HG02884 (cell line): ENCODE data around the gene SMIM41.

Experiments
- ATAC-seq: cut with Tn5 transposase; IDR thresholded peaks from one replicate; pipeline ENCODE4 v1.9.1; 2021; ENCODE audit warnings: mild to moderate bottlenecking, moderate library complexity; ENCODE audit not compliant: unreplicated experiment

SMIM41 gene

GRCh38 chr12:52145228-52146088 is 66.0 kb downstream of the SMIM41 start:
- no peak for ATAC-seq

DNA sequence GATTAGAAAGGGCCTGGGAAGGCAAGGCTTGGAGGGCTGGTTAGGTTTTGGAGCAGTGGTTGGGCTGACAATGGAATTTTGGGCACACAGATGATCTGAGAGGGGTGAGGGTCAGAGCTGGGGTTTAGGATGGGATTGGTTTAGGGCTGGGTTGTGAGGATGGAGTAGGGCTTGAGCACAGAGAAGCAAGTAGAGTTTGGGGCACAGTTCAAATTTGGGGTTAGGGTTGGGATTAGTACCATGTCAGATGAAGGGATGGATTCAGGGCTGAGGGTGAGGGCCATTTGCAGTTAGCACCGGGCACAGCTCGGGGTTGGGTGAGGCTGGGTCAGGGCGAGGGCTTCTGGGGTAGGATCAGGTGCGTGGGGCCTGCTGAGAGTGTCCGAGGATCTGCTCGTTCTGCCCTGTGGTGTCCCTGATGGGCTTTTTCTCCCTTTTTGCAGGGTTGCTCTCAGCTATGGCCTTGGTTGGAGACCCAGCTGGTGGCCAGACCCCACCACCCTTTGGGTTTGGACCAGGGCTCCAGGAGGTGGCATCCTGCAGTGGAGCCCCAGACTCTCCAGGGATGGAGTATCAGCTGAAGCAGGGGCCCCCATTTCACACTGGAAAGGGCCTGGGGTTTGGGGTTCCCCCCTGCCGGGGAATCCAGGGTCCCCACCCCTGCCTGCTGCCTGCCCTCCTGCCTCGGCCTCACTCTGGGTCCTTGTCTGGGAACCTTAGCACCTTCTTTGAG is 66.8 kb downstream of the SMIM41 start:
- ATAC-seq = no peak

- no peak for ATAC-seq
Measured at GRCh38 chr12:52146822-52147366, 67.4 kb downstream of the SMIM41 start.

DNA sequence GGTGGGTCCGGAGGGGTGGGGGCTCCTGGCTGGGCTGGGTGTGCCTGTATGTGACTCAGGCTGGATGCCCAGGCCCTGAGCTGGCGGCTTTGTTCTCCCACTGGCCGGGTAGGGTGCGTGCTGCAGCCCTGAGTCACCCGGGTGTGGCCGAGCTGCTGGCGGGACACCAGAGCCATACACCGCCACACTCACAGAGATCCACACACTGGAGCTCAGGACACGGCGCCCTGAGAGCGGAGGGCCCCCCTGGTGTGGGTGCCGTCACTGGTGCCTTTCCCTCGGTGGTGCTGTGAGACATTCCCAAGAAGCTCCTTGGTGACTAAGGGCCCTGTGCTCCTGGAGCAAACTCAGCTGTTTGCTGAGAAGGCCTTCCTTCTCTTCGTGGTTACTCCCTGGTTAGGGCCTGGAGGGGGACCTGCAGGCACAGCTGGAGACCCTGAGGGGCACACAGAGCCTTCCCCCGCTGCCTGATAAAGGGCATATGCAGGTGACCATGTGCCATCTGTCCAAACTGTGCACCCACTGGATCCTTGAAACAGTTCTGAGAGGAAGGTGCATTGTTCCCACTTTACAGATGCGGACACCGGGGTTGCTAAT is 68.0 kb downstream of the SMIM41 start:
- no peak for ATAC-seq

- no peak for ATAC-seq
Measured at GRCh38 chr12:52147964-52148463, 68.5 kb downstream of the SMIM41 start.

DNA sequence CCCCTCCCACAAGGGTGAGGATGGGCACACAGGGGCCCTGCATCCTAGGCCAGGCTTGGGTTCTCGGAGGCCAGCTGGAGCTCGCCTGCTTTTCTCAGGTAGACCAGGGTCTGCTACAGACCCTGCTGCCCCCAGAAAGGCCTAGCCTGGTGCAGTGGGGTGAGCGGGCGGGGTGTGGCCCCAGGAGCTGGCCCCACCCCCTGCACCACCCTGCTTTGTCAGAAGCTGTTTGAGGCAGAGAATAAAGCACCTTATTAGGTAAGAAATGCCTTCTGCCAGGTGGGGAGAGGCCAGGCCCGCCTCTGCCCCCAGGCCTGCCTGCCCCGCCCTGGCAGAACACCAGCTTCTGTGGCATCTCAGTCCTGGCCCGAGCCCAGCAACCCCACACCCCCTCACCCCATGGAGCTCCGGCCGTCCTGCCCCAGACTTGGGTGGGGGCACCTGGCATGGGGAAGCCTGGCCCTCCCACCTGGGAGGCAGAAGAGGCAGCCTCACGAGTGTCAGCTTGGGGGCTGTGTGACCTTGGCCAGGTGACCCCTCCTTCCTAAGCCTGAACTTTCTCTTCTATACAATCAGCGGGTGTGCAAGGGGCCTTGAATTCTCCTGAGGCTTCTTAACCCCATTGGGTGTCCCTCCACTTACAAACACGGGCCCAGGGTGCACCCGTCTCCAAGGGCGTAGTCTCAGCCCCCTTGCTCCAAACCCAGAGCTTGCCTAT is 69.1 kb downstream of the SMIM41 start:
- no peak for ATAC-seq

GRCh38 chr12:52149182-52149641 is 69.7 kb downstream of the SMIM41 start:
- ATAC-seq = no peak

- no peak for ATAC-seq
Measured at GRCh38 chr12:52149651-52150241, 70.2 kb downstream of the SMIM41 start.

DNA sequence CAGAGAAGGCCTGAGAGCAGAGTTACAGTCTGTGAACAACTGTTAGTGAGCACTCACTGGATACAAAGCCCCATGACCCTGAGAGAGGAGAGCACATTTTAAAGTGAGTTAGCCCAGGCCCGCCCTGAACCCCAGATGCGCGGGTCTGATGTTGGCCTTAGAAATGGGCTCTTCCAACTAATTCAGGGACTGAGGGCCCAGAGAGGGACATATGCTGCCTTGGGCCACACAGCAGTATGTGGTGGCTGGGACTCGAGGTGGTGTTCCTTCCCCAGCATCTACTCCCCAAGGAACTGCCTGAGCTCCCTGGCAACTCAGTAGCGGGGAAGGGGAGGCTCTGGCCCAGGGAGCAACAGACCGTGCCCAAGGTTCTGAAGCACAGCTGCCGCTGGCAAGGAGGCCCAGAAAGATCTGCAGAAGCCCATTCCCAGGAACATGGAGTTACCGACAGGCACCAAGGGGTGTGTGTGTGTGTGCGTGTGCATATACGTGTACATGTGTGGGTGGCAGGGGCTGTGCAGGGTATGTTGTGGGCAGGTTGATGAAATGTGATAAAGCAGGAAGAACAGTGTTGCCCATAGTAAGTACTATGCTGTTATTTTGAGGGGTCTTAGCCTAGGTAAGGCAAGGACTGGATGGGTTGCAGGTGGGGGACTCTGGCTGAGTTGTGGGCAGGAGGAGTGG is 71.8 kb downstream of the SMIM41 start:
- no peak for ATAC-seq

- ATAC-seq = no peak
Measured at GRCh38 chr12:52151837-52152783, 72.6 kb downstream of the SMIM41 start.

- no peak for ATAC-seq
Measured at GRCh38 chr12:52152905-52153317, 73.4 kb downstream of the SMIM41 start.

GRCh38 chr12:52155048-52155868 is 75.8 kb downstream of the SMIM41 start:
- no peak for ATAC-seq

DNA sequence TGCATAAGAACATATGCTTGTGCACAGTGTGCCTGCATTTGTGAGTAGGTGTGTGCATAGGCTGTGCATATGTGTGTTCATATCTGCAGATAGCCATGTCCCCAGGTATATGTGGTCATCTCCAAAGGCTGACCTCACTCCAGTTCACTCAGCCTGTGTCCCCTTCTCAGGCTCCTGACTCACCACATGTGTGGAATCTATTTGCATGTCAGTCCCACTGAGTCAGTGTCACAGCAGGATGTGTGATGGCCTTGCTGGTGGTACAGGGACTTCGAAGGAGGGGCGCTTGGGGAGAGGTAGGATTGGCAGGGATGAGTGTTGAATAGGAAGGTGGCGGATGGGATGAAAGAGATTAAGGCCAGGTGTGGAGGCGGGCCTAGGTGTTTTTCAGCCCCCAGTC is 76.8 kb downstream of the SMIM41 start:
- ATAC-seq = no peak

DNA sequence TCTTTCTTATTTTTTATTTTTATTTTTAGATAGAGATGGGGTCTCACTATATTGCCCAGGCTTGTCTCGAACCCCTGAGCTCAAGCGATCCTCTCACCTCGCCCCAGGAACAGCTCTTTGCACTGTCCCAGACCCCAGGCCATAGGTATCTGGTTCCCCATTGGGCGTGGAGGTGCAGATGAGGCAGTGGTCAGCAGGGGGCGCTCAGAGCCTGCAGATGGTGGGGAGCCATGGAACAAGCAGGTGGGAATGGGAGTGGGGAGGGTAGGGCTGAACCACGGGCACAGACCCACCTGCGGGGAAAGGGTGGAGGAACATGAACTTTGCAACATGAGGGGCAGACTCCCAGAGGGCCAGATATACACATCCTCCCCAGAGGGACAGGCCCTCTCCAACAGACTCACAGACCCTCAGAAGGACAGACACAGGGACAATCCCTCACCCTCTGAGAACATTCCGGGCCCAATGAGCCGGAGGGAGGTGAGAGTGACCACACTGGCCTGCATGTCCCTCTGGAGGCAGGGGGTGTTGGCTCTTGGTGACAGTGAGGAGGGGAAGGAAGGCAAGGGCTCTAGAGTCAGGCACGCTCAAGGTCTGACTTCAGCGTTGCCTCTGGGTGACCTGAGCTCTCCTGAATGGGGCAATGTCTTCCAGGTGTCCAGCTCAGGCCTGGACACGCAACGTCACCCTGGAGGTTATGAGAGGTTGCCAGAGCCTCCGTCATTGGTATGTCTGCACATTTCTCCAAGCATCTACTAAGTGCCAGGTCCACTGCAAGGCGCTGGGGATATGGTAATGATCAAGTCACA is 77.5 kb downstream of the SMIM41 start:
- no peak for ATAC-seq

GRCh38 chr12:52157566-52158150 is 78.2 kb downstream of the SMIM41 start:
- no peak for ATAC-seq
